ENCODE data around the gene AIFM3.

GRCh38 chr22:20986365-20986764 is 19.3 kb downstream of the AIFM3 start:
- TF ChIP-seq, protein P1, sequence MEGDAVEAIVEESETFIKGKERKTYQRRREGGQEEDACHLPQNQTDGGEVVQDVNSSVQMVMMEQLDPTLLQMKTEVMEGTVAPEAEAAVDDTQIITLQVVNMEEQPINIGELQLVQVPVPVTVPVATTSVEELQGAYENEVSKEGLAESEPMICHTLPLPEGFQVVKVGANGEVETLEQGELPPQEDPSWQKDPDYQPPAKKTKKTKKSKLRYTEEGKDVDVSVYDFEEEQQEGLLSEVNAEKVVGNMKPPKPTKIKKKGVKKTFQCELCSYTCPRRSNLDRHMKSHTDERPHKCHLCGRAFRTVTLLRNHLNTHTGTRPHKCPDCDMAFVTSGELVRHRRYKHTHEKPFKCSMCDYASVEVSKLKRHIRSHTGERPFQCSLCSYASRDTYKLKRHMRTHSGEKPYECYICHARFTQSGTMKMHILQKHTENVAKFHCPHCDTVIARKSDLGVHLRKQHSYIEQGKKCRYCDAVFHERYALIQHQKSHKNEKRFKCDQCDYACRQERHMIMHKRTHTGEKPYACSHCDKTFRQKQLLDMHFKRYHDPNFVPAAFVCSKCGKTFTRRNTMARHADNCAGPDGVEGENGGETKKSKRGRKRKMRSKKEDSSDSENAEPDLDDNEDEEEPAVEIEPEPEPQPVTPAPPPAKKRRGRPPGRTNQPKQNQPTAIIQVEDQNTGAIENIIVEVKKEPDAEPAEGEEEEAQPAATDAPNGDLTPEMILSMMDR (conservative IDR thresholded peaks at IDR 0.05; ENCODE audit: low read depth in 2 of 2) = no peak
- TF ChIP-seq CREB1 (CRISPR knock-in tag; IDR thresholded peaks at IDR 0.05; ENCODE audit: low read depth) = no peak
